Endothelial cell (in vitro differentiated cells): ENCODE data around the gene HMG20B. TPM values are rescaled to one million over a fixed set of nuclear protein-coding genes. Genes with fewer than 3 reads are reported as not detected.

Source experiments
- DNase-seq: peaks from one replicate; pipeline ENCODE4 v3.0.0; 2021; ENCODE audit warnings: low spot score
- H3K27ac Mint-ChIP-seq: one replicate; pipeline ENCODE4 v1.8.0; 2021; ENCODE audit warnings: mixed read lengths, inconsistent platforms; ENCODE audit not compliant: unreplicated experiment
- H3K27me3 Mint-ChIP-seq: one replicate; pipeline ENCODE4 v1.8.0; 2021; ENCODE audit warnings: mild to moderate bottlenecking, moderate library complexity, mixed read lengths, inconsistent platforms; ENCODE audit not compliant: unreplicated experiment
- H3K36me3 Mint-ChIP-seq: one replicate; pipeline ENCODE4 v1.8.0; 2021; ENCODE audit warnings: mild to moderate bottlenecking, low read depth, mixed read lengths, inconsistent platforms; ENCODE audit not compliant: unreplicated experiment
- H3K4me1 Mint-ChIP-seq: one replicate; pipeline ENCODE4 v1.8.0; 2021; ENCODE audit warnings: mild to moderate bottlenecking, mixed read lengths, inconsistent platforms; ENCODE audit not compliant: unreplicated experiment
- H3K4me3 Mint-ChIP-seq: one replicate; pipeline ENCODE4 v1.8.0; 2021; ENCODE audit warnings: mild to moderate bottlenecking, mixed read lengths, inconsistent platforms; ENCODE audit not compliant: unreplicated experiment
- H3K9me3 Mint-ChIP-seq: one replicate; pipeline ENCODE4 v1.8.0; 2021; ENCODE audit warnings: mixed read lengths, inconsistent platforms; ENCODE audit not compliant: unreplicated experiment
- total RNA-seq: library from RNA; stranded (reverse); fragmentation: NEBNext Ultra II Directional; extraction: Animal tissue kit (Norgen Biotek cat#: 25700); gene quantifications from one replicate; pipeline ENCODE4 v1.2.1, GENCODE V29; 2021; ENCODE audit not compliant: unreplicated experiment
- TF ChIP-seq, protein P1 (sequence below): fragments of 200-600 bp; sonication (generic); IDR thresholded peaks from one replicate; pipeline ENCODE4 v1.5.0; 2021; ENCODE audit warnings: antibody characterized with exemption; ENCODE audit not compliant: unreplicated experiment

HMG20B gene
- total RNA-seq, 1 donor from 2014 or later = 77.2 TPM

DNA sequence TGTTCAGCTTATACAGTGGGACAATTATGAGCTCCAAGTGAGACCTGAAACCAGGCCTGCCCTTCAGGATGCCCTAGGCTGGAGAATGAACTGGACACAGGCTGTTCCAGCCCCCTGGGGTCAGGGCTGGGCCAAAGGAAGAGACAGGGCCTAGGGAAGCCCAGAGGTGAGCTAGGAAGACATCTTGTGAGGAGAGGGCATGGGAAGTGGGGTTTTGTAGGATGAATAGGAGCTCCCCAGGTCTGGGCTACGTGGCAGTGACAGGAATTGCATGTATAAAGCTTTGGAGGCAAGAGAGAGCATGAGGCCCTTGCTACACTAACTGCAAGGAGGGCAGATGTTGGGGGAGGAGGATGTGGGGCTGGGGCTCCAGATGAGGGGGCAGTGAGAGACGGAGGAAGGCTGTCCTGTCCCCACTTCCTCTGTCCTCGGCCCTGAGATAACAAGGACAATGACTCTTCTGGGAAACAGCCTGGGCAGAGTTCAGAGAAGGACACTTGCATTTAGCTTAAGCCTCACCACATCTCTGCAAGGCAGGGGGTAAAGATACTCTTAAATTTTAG is 35.4 kb downstream of the HMG20B start:
- peaks cover 5% of the 10 kb centered on the region for H3K36me3 Mint-ChIP-seq
- peaks cover 7% of the 10 kb centered on the region for H3K27me3 Mint-ChIP-seq
- peaks cover 11% of the 10 kb centered on the region for H3K4me1 Mint-ChIP-seq
- TF ChIP-seq, protein P1, sequence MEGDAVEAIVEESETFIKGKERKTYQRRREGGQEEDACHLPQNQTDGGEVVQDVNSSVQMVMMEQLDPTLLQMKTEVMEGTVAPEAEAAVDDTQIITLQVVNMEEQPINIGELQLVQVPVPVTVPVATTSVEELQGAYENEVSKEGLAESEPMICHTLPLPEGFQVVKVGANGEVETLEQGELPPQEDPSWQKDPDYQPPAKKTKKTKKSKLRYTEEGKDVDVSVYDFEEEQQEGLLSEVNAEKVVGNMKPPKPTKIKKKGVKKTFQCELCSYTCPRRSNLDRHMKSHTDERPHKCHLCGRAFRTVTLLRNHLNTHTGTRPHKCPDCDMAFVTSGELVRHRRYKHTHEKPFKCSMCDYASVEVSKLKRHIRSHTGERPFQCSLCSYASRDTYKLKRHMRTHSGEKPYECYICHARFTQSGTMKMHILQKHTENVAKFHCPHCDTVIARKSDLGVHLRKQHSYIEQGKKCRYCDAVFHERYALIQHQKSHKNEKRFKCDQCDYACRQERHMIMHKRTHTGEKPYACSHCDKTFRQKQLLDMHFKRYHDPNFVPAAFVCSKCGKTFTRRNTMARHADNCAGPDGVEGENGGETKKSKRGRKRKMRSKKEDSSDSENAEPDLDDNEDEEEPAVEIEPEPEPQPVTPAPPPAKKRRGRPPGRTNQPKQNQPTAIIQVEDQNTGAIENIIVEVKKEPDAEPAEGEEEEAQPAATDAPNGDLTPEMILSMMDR = no peak
- peak overlapping the region; percentile 84 for H3K4me3 Mint-ChIP-seq
- peak overlapping the region; percentile 91 for H3K27ac Mint-ChIP-seq
- no peak for DNase-seq
- H3K9me3 Mint-ChIP-seq = no peaks in the 10 kb centered on the region

DNA sequence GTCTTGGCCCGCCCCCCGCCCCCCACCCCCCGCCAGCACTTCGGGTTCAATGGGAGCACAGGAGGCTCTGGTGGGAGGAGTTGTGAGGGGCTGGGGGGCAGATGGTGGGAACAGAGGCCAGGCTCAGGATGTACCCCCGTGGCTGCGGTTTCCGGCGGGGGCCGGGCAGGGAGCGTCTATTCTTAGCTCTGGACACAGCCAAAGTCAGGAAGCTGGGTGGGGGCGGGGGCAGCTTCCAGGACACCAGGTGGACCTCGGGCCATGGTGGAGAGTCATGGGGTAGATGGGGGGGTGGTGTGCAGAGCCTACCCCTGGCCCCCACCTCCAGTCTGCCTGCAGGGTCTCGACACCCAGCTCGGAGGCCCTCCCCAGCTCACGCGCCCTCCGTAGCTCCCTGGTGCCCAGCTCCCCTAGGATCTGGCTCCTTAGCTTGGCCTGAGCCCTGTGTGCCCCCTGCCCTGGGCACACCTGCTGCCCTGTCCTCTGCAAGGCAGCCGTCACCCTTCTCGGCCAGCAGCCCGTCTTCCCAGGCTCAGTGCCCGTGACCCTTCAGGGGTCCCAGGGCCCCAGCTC is 36.1 kb downstream of the HMG20B start:
- peaks cover 5% of the 10 kb centered on the region for H3K36me3 Mint-ChIP-seq
- TF ChIP-seq, protein P1 = no peak
- H3K27me3 Mint-ChIP-seq = peaks cover 10% of the 10 kb centered on the region
- no peak for DNase-seq
- no peaks in the 10 kb centered on the region for H3K9me3 Mint-ChIP-seq
- peaks cover 11% of the 10 kb centered on the region for H3K4me1 Mint-ChIP-seq
- no peak overlapping the region for H3K27ac Mint-ChIP-seq
- no peak overlapping the region for H3K4me3 Mint-ChIP-seq

DNA sequence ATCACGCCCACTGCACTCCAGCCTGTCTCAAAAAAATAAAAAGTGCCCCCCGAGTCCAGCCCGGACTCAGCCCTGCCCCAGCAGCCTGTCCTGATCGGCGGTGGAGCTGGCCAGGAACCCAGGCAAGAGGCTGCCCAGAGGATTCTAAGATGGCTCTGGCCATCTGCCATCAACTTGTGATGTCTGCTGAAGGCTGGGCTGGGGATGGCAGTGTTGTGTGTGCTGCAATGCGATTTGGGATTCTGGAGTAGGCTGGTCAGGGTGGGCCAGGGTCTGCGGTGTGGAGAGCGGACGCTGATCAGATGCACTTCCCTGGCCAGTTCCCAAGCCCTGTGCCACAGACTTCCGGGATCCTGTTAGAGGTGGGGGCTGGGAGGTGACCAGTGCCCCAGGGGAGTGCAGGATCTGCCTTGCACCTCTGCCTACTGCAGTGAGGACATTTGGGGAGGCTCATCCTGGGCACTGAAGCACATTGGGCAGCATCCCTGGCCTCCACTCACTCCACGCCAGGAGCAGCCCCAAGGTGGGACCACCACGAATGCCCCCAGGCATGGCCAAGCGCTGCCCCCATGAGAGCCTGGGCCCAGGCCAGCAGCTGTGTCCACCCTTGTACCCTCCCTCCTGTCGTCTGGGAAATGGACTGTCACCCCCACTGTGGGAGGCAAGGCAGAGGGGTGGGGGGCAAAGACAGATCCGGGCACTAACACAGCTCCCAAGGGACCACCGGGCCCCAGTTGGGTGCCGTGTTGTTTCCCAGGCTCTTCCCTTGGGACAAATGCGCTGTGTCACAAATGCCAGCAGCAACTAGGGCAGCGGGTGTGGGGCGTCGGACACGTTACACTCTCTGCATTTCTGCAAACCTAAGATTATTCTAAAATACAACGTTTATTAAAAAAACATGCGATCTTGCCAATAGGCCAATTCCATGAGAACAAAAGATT is 37.3 kb downstream of the HMG20B start:
- no peak for DNase-seq
- TF ChIP-seq, protein P1 = no peak
- Mint-ChIP-seq H3K9me3 (no peaks in the 10 kb centered on the region), H3K27ac (peak overlapping the region; percentile 20), H3K36me3 (peaks cover 5% of the 10 kb centered on the region), H3K4me1 (peaks cover 11% of the 10 kb centered on the region), H3K27me3 (peaks cover 10% of the 10 kb centered on the region), H3K4me3 (no peak overlapping the region)

DNA sequence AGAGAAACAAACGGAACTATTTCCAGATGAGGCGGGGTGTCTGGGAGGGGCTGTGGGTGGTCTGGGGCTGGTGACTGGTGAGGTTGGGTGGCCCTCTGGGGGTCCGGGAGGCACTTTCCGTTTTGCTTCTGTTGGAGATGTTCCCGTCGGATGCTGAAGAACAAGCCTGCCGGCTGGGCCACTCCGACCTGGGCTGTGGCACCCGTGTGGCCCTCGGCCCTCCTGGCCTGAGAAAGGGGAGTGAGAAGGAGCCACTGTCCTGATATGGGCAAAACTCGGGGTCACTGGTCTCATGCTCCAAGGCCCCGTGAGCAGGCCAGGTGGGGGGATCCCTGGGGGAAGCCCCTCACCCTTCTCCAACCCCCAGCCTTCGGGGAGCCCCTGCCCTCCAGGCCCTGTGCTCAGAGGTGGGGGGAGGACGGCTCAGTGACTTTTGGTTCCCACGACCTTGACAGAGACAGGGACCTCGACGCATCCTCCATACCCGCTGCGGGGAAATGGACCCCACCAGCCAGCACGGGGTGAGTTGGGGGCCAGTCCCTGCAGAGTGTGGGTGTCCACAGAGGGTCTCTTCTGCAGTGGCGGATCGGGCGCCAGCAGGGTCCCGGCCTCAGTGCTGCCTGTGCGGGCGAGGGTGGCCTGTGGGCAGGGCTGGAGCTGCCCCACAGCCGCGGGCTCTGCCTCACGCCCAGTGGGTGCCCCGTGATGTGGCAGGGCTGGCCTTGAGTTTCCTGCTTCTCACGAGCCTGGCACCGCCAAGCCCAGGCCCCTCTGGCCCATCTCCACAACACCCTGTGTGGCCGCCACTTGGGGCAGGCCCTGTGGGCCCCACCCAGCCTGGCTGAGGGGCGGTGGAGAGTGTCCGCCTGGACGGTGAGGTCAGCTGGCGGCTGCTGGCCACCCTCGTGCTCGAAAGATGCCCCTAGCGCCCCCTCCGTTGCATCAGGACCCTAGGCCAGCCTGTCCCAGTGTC is 38.3 kb downstream of the HMG20B start:
- peaks cover 10% of the 10 kb centered on the region for H3K27me3 Mint-ChIP-seq
- no peak overlapping the region for H3K4me3 Mint-ChIP-seq
- DNase-seq = no peak
- no peaks in the 10 kb centered on the region for H3K9me3 Mint-ChIP-seq
- TF ChIP-seq, protein P1 = no peak
- H3K36me3 Mint-ChIP-seq = peaks cover 5% of the 10 kb centered on the region
- peak overlapping the region; percentile 20 for H3K27ac Mint-ChIP-seq
- peaks cover 11% of the 10 kb centered on the region for H3K4me1 Mint-ChIP-seq
